Activated CD4-positive, alpha-beta T cell treated with anti-CD3 and anti-CD28 coated beads, Interleukin-2, Interleukin-4, amounts not matched to agents 100 ng/mL and 50 ng/mL, durations not matched to agents 16 hours and 8 hours (primary cell): ENCODE results near the gene FRAT2.
A peak's percentile ranks its signal among the peaks of the same experiment; 100 is the strongest.

Source experiments
- DNase-seq: peaks from one replicate; pipeline ENCODE4 v3.0.0-alpha.2; 2020; ENCODE audit warnings: low spot score

FRAT2 gene, protein sequence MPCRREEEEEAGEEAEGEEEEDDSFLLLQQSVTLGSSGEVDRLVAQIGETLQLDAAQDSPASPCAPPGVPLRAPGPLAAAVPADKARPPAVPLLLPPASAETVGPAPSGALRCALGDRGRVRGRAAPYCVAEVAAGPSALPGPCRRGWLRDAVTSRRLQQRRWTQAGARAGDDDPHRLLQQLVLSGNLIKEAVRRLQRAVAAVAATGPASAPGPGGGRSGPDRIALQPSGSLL

DNA sequence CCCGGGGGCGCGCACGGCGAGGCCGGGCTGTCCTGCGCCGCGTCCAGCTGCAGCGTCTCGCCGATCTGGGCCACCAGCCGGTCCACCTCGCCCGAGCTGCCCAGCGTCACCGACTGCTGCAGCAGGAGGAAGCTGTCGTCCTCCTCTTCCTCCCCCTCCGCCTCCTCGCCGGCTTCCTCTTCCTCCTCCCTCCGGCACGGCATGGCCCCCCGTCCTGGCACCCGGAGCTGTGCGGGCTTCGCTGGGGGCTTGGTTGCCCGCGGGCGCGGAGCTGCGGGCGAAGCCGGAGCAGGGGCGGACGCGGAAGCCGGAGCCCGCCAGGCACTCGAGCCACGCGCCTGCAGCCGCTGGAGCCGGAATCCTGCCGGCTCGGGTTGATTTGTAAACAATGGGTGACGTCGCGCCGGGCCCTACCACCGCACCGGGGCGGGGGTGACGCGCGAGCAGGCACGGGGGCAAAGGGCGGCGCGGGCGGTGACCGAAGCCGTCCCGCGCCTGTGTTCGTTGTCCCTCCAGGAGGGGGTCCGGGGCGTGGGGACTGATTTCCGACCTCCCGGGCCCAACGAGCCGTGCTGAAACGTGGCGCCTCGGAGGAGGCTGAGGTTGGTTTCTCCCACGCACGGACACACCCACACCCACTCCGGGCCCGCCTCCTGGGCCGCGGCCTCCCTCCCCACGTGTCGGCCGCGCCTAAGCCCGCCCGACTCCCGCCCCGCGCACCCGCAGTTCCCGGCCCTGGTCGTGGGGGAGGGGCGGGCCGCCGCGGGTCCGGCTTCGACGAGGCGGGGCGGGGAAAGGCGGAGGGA lies at the start of gene FRAT2:
TSS of gene FRAT2 (minus strand) at position 360 of the 806 bp plus-strand sequence. CDS start at position 203, 157 bp downstream.
- peak; percentile 86 for DNase-seq

DNA sequence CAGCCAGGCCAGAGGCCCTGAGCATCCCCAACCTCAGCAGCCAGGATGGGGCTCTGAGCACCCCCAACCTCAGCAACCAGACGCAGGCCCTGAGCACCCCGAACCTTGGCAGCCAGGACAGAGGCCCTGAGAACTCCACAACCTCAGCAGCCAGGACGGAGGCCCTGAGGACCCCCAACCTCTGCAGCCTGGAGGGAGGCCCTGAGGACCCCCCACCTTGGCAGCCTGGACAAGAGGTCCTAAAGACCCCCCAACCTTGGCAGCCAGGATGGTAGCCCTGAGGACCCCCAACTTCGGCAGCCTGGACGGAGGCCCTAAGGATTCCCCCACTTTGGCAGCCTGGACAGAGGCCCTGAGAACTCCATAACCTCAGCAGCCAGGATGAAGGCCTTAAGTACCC lies 49.6 kb upstream of the FRAT2 start:
- DNase-seq: no peak

DNA sequence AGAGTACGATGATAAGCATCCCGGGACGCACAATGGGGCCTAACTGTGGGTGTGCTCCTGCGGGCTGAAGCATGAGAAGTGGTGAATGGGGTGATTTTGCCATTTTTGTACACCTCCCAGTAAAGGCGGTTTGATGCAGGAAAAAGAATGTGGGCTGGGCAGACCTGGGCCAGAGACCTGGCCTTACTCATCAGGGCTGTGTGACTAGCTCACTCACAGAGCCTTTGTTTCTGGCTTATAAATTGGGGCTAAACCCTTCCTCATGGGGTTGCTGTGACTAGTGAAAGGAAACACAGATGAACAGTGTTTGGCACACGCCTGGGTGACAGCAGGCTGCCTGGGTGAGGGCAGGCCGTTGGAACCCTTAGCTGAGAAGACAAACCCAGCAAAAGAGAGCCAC lies 48.6 kb upstream of the FRAT2 start:
- no peak for DNase-seq

DNA sequence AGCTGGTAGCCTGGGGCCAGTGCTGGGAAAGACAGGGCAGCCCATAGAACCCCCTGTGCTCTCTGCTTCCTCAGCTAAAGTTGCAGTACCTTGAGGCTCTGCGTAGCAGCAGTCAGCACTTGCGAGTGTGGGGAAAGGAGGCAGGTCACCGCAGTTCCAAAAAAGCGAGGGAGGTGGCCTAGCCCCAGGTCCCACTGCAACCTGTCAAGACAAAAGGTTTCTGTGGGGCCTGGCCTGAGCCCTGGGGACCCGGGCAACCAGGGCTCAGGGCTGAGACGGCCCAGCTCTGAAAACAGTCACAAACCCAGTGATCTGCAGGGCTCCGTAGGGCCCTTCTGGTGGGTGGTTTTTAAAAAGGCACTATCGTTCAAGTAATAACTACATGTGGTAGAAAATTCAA lies 47.1 kb upstream of the FRAT2 start:
- no peak for DNase-seq

DNA sequence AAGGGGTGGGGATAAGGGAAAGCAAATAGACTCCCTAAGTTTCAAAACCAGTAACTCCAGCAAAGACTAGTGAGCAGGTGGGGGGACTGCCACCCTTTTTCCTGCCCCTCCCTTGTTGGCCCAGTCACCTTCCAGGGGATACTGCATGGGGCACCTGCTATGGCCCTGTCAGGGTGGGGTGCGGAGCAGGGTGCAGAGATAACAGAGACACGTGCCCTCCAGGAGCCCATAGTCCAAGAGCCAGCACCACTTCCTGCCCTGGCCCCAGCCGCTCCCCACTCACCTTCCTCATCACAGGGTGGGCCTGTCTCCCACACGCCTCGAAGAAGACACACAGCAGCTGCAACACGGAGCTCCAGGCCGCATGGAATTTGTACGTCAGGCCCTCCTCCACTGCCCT lies 46.0 kb upstream of the FRAT2 start:
- no peak for DNase-seq

DNA sequence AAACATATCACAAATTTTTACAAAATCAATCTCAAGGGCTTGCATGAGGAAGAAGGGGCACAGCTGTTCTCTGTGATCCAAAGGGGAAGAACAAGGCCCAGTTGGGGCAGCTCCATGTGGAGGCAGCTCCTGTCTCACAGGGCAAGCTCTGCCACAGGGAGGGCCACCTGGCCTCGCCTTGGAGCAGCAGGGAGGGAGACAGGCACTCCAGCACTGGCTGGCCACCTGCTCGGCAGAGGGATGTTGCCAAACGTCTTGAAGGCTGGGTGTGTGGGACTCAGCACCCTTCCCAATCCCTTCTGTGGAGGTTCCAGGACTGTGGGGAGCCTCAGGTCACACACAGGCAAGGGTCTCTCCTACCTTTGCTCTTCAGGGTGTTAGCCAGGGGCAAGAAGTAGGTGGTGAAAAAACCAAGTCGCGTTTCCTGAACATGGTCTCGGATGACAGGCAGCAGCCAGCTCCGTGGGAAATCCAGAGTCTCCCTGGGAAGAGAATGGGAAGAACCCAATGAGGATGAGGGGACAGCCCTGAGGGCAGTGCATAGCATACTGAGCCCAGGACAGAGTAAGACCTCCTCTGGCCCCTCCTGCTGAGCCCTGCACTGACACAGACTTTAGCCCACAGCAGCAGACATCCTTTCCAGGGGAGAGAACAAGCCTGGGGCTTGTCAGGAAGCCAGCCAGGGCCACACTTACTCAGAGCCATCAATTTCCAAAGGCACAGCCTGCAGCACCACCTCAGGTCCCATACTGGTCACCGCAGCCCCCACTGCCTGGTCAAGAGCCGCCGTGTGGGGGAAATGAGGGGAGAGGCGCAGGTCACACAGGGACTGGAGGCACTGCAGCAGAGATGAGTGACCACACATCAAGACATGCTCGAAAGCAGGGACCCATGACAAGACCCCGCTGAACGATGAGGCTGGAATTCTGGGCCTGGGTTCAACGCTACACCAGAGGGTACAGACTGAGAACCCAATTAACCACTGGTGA lies 44.7 kb upstream of the FRAT2 start:
- DNase-seq: no peak

DNA sequence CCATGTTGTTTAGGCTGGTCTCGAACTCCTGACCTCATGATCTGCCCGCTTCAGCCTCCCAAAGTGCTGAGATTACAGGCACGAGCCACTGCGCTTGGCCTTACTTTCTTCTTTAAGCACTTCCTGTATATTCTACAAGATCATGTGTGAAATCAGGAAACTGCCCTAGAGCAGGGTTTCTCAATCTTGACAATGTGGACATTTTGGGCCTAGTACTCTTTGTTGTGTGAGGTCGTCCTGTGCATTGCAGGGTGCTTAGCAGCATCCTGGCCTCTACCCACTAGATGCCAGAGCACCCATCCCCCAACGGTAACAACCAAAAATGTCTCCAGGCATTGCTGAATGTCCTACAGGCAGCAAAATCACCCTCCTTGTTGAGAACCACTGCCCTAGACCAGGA lies 41.9 kb upstream of the FRAT2 start:
- no peak for DNase-seq

DNA sequence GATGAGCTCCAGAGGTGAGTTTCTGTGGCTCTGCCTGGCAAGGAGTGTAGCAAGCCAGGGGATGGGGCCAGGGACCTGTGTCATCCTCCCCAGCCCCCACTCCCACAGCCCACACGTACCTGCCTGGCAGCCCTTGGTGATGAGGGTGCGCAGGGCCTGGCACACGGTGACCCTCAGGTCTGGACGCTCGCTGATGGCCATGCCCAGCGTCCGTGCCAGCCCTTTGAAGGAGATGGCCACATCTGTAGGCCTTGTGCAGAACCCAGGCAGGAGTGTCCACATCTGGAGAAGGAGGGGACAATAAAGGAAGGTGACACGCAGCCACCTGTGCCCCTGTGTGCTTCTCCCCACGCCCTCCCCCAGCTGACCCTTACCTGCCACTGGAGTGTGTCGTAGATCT lies 38.9 kb upstream of the FRAT2 start:
- no peak for DNase-seq

DNA sequence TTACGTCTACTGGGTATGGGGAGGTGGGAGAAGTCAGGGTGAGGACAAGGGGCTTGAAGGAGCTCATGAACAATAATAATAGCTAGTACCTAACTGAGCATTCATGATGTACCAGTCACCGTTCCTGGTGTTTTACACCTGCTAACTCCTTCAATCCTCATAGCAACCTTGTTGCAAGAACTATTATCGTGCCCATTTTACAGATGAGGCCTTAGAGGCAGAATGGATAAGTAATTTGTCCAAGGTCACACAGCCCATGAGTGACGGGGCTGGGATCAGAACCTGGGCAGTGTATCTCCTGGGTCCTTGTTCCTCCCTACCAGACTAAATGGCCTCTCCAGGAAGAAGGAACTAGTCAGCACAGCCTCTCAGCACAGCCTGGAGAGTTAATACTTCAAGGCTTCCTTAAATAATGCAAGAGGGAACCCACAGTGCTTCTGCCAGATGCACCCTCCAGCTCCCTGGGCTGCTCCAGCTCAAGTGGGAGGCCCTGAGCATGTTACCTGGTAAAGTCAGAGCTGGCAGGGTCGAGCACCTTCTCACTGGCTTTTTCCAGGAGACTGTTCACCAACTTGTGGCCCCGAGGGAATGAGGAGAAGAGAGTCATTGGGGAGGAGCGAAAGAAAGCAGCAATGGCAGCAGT lies 37.8 kb upstream of the FRAT2 start:
- no peak for DNase-seq

DNA sequence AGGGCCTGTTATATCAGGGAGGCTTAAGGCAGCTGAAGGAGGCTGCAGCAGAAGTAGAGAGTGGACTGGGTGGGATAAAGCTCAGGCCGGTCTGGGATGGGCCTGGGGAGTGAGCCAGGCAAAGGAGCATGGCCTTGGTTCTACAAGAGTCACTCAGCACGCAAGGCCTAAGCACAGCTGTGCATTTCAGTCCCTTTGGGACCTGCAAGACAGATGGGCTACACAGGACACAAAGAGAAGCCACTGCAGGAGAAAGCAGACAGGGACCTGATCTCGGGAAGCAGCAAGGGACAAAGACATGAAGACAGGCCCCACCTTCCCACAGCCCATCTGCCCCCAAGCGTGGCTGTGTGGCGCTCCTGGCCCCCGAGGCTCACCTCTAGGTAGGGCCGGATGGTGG lies 37.2 kb upstream of the FRAT2 start:
- no peak for DNase-seq

DNA sequence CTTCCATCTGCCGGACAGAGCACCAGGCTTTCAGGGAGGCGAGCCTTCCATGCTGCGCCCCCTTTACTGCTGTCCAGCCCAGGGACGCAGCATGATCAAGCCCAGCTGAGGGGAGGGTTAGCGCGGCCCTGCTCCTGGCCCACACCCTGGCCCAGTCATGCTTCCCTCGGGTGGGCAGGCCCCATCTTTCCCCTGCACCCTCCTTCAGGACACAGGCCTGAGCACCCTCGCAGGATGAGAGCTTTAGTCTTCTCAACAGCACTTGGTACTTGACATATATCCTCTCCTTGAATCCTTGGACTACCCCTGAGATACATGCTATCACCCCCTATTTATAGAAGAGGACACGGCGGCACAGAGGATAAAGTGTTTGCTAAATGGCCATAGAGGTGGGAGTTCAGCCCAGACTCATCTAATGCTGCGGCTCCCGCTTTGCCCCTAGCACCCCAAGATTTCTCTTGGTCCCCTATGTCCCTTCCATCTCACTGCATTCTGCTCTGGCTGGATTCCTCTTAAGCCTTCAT lies 32.7 kb upstream of the FRAT2 start:
- DNase-seq: no peak

DNA sequence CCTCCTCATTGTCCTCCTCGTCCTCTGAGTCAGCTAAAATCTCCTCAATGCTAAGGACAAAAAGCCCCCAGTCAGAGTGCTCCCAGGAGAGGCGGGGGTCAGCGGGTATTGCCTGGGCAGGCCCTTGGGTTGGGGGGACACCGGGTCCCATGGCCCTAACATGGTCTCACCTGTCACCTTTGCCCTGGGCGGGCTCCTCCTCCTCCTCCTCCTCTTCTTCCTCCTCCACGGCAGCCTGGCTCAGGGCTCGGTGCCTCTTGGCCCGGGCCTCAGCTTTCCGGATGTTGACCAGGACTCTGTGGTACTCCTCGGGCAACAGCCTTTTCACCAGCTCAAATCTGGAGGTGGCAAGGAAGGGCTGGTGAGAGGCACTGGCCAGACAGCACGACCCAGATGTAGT lies 32.0 kb upstream of the FRAT2 start:
- DNase-seq: no peak

DNA sequence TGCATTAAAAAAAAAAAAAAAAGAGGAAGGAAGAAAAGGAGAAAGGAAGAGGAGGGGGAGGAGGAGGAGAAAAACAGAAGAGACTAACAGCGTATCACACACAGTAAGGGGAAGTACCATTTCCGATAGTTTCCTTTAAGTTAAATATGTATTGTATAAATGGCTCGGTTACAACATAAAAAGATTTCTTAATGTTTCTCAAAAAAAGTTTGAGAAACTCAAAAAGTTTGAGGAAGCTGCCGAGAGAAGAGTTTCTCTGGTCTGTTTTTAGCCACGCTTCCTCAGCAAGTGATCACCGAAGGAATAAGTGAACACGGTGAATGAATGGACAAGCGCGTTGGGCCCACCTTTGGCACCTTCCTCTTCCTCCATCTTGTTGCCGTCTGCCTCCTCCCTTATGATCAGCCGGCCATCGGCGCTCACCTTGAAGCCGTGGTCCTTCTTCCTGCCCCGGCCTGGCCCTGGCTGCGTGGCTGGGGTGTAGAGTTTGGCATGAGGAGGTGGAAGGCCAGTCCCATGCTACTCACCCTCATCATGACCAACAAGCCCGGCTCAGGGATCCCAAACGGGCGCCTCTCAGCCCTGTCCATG lies 31.3 kb upstream of the FRAT2 start:
- no peak for DNase-seq

DNA sequence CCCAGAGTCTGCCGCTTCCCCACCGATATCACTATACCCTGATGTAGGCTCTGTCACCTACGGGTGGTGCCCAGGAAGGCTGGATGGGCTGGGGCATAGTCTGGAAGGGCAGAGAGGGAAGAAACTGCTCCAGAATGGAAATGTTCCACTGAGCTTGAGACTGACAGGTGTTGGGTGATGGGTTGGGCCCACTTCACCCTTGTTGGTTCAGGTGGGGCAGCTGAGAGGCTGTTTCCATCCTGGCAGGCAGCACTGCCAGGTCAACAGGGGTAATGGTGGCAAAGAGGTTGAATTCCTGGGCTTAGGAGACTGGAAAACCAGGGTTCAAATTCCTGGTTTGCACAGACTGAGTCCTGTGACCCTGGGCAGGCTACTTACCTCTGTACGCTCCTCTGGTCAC lies 28.5 kb upstream of the FRAT2 start:
- DNase-seq: no peak

DNA sequence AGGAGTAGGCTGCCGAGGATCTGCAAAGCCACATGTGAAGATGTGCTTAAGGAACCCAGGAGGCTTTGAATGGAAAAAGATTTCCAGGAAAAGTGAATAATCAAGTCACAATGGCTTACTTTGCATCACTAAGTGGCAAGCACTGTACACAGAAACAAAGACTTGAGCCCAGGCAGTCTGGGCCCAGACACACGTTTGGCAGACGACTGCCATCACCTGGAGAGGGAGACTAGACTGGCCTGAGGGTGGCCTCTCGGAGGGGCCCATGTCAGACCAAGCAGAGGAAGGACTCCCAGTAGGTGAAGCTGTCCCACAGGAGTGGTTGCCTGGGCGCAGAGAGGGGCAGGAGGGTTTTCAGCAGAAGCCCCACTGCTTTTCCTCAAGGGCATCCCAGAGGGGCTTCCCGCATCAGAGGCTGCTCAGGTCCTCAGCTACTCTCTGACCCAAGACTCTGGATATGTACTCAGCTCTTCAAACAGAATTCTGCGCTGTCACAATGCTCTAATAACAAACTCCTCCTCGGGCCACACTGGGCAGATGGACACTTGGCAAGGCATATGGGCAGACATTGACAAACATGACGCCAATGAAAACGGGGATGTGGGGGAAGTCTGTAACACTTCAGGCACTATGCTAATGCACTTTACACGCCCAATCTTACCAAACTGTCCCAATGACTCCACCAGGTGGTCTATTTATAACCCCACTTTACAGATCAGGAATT lies 27.9 kb upstream of the FRAT2 start:
- DNase-seq: no peak

DNA sequence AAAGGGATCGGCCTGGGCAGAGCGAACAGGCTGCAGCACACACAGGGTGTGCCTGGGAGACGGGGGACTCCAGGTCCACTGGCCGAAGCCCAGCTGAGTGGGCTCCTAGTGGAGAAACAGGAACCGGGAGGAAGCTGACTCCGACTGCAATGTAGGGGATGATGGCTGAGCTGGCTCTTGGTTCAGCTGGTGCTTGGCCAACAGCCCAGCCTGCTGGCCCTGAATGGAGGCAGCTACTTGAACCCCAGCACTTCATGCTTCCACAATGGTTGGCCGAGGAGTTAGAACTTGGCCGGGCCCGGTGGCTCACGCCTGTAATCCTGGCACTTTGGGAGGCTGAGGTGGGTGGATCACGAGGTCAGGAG lies 27.0 kb upstream of the FRAT2 start:
- no peak for DNase-seq

DNA sequence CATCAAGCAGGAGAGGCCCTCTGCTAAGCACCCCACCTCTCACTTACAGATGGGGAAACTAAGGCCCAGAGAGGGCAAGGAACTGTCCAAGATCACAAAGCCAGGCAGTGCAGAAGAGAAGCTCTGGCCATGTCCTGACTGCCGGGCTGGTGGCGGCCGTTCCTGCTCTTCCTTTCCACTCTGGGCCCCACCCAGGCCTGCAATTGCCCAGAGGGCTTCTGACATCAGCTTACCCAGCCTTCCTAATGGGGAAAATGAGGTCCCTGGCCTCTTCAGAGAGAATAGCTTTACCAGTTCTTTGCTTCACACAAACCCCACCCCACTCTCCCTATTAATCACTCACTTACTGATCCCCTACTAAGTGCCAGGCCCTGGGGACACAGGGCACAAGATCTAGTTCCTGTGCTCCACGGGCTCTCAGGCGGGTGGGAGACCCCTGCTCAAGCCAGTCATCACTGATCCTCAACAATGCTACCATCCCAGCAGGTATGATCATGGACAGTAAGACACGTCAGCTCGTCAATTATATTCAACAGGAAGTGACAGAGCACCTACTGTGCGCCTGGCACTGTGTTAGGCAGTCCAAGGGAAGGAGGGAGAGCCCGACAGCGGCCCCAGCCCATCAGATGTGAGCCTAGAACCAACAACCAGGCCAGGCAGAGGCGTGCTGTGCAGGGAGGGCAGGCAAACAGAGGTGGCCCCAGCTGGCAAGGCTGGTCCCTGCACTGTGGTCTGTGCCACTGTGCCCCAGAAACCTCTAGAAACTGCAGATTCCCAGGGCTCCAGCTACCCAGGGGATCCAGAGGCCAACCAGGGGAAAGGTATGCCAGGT lies 26.4 kb upstream of the FRAT2 start:
- no peak for DNase-seq

DNA sequence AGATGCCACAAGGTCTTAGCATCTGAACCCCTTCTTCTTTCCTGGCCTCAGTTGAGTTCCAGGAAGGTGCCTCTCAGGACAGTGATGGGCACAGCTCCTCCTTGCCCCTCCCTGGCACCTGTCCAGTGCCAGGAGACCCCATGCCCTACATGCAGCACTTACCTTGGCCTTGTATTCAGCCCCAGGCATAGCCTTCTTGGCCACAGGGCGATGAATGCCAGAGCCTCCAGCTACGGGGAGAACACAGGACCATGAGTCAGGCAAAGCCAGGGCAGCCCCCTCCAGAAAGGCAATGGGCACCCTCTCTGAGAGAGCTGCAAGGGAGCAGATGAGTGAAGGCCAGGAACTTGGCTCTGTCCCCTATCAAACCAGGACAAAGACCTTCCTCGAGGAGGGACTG lies 24.3 kb upstream of the FRAT2 start:
- DNase-seq: no peak

DNA sequence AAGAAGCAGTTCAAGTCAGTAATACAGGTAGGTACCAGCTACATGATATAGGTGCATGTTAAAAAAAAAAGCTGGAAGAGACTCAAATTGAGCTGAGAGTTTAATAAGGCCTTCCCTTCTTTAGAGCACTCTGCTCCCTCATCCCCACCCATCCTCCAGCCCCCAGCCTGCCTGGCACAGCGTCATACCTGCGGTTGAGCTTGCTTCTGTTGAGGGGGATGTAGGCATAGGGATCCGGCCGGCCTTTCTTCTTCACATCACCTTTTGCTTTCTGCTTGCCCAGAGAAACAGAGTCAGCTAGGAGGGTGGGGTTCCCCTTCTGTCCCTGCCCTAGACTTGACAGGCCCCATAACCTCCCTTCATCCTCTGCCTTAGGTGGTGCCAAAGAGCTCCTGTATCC lies 23.8 kb upstream of the FRAT2 start:
- DNase-seq: no peak

DNA sequence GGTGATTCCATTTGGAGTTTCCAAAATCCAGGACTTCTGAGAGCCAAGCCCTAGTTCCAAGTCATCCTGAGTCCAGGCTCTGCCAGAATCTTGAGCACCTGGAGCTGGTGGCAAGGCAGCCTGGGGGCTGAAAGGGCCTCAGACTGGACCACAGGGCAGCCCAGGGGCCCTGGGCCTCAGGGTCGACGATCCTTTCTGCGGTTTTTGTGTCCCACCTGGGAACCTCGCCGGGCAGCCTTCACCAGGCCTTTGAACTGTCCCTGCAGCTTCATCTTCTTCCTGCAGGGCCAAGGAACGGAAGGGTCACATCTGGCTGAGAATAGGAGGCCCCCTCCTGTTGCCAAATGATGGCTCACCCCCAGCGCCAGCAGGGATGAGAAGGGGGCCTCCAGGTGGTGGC lies 22.4 kb upstream of the FRAT2 start:
- no peak for DNase-seq
